GM18517 (cell line): ENCODE data around the gene STAT1.

Source experiments
- ATAC-seq: cut with Tn5 transposase; IDR thresholded peaks from one replicate; pipeline ENCODE4 v1.9.1; 2021; ENCODE audit warnings: mild to moderate bottlenecking, moderate library complexity; ENCODE audit not compliant: unreplicated experiment

Gene STAT1

GRCh38 chr2:191032588-191033429 is 18.8 kb upstream of the STAT1 start:
- no peak for ATAC-seq

GRCh38 chr2:191031256-191031655 is 17.3 kb upstream of the STAT1 start:
- no peak for ATAC-seq

- peak; percentile 96 for ATAC-seq
Observed at GRCh38 chr2:191030521-191031154, 16.7 kb upstream of the STAT1 start.

- ATAC-seq = no peak
Observed at GRCh38 chr2:191029280-191029950, 15.4 kb upstream of the STAT1 start.

- no peak for ATAC-seq
Observed at GRCh38 chr2:191026377-191026776, 12.4 kb upstream of the STAT1 start.

- ATAC-seq = no peak
Observed at GRCh38 chr2:191025135-191025534, 11.2 kb upstream of the STAT1 start.

- ATAC-seq = no peak
Observed at GRCh38 chr2:191023235-191023679, 9.3 kb upstream of the STAT1 start.

- peak; percentile 14 for ATAC-seq
Observed at GRCh38 chr2:191020742-191021381, 6.9 kb upstream of the STAT1 start.

- ATAC-seq = peak; percentile 74
Observed at GRCh38 chr2:191020221-191020741, 6.3 kb upstream of the STAT1 start.

- ATAC-seq = no peak
Observed at GRCh38 chr2:191019376-191019775, 5.4 kb upstream of the STAT1 start.

- ATAC-seq = no peak
Observed at GRCh38 chr2:191018643-191019119, 4.7 kb upstream of the STAT1 start.

GRCh38 chr2:191018048-191018447 is 4.1 kb upstream of the STAT1 start:
- ATAC-seq = no peak

- no peak for ATAC-seq
Observed at GRCh38 chr2:191015831-191016230, 1.9 kb upstream of the STAT1 start.

GRCh38 chr2:191015239-191015638 is 1.3 kb upstream of the STAT1 start:
- no peak for ATAC-seq

GRCh38 chr2:191014653-191015020 is 666 bp upstream of the STAT1 start:
- peak; percentile 5 for ATAC-seq

GRCh38 chr2:191013682-191013931 is 364 bp downstream of the STAT1 start:
- ATAC-seq = no peak

GRCh38 chr2:191012845-191013681 is 908 bp downstream of the STAT1 start:
- no peak for ATAC-seq

- ATAC-seq = no peak
Observed at GRCh38 chr2:191012346-191012745, 1.6 kb downstream of the STAT1 start.

- ATAC-seq = no peak
Observed at GRCh38 chr2:191010887-191011885, 2.8 kb downstream of the STAT1 start.
